HT-29 (cell line): ENCODE results near the gene ECE1. TPM values are rescaled to one million over a fixed set of nuclear protein-coding genes. Genes with fewer than 3 reads are reported as not detected.
A peak's percentile ranks its signal among the peaks of the same experiment; 100 is the strongest.

Experiments
- DNase-seq: peaks from one replicate; pipeline ENCODE4 v3.0.0-alpha.2; 2015; ENCODE audit warnings: low spot score
- total RNA-seq: library from RNA; depleted of rRNA; stranded (reverse); fragments of >200 nt; shearing (Covaris generic); gene quantifications from 2 replicates; pipeline ENCODE4 v1.2.3, GENCODE V29; 2014

Gene ECE1
- total RNA-seq, 1 experiment from 2014 or later, result 77.6 TPM

GRCh38 chr1:21325731-21326387 is 35.6 kb upstream of the ECE1 start:
- DNase-seq, result no peak

GRCh38 chr1:21325231-21325718 is 35.0 kb upstream of the ECE1 start:
- DNase-seq, result no peak

GRCh38 chr1:21324368-21325141 is 34.3 kb upstream of the ECE1 start:
- peak; percentile 73 for DNase-seq

- no peak for DNase-seq
Measured at GRCh38 chr1:21323091-21323490, 32.8 kb upstream of the ECE1 start.

GRCh38 chr1:21322681-21323016 is 32.4 kb upstream of the ECE1 start:
- DNase-seq, result no peak

GRCh38 chr1:21321963-21322680 is 31.9 kb upstream of the ECE1 start:
- no peak for DNase-seq

GRCh38 chr1:21320410-21321108 is 30.3 kb upstream of the ECE1 start:
- DNase-seq, result no peak

- no peak for DNase-seq
Measured at GRCh38 chr1:21319447-21320407, 29.5 kb upstream of the ECE1 start.

GRCh38 chr1:21318714-21319159 is 28.5 kb upstream of the ECE1 start:
- no peak for DNase-seq

- no peak for DNase-seq
Measured at GRCh38 chr1:21318057-21318713, 27.9 kb upstream of the ECE1 start.

- no peak for DNase-seq
Measured at GRCh38 chr1:21317690-21318043, 27.4 kb upstream of the ECE1 start.

- no peak for DNase-seq
Measured at GRCh38 chr1:21317035-21317689, 26.9 kb upstream of the ECE1 start.

- DNase-seq, result no peak
Measured at GRCh38 chr1:21314743-21315396, 24.6 kb upstream of the ECE1 start.

GRCh38 chr1:21313886-21314721 is 23.8 kb upstream of the ECE1 start:
- DNase-seq, result no peak

GRCh38 chr1:21313203-21313885 is 23.1 kb upstream of the ECE1 start:
- DNase-seq, result no peak

GRCh38 chr1:21312407-21312992 is 22.2 kb upstream of the ECE1 start:
- DNase-seq, result no peak

- no peak for DNase-seq
Measured at GRCh38 chr1:21311016-21311415, 20.8 kb upstream of the ECE1 start.
